Urothelium cell line (cell line): ENCODE data around the gene ATP2B1.

ENCODE experiments used
- DNase-seq: peaks from one replicate; pipeline ENCODE4 v3.0.0; 2011; ENCODE audit warnings: low spot score, mixed read lengths
- FAIRE-seq: peaks from 2 replicates; lab custom pipeline; 2011; peaks lifted over from hg19 to GRCh38; lab: Jason Lieb, UNC

The ATP2B1 gene

DNA sequence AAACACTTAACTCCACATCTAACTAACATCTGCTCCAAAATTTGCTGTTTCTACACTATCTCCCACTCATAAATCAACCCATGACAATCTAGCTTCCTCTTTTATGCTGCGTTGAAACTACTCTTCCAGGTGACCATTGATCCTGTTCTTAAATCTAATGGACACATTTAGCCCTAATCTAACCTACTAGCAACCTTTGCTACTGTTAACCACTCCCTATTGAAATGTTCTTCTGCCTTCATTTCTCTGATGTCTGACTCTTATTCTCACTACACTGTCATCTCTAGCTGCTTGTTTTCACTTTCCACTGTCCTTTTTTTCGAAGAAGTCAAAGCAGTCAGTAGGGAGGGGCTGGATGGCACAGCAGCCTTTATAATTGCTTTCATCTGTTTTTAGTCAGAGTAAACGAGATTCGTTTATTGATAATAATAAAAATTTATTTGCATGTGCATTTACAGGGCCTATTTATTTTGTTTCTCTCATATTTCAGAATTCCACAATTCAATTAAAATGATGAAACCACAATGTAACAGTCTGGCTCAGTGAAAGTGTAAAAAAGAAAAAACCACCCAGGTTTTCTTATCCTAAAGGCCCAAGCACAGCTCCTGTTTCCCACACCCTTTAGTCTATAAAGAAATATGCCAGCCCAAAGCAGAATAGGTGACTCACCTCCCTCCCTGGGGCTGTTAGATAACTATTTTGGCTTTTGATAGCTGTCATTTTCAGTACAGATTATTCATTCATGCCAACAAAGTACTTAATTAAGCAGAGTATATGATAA, 44.9 kb downstream of the ATP2B1 start:
- FAIRE-seq: no peak
- DNase-seq: peak; percentile 1

GRCh38 chr12:89662623-89663022, 46.0 kb downstream of the ATP2B1 start:
- no peak for DNase-seq
- no peak for FAIRE-seq

DNA sequence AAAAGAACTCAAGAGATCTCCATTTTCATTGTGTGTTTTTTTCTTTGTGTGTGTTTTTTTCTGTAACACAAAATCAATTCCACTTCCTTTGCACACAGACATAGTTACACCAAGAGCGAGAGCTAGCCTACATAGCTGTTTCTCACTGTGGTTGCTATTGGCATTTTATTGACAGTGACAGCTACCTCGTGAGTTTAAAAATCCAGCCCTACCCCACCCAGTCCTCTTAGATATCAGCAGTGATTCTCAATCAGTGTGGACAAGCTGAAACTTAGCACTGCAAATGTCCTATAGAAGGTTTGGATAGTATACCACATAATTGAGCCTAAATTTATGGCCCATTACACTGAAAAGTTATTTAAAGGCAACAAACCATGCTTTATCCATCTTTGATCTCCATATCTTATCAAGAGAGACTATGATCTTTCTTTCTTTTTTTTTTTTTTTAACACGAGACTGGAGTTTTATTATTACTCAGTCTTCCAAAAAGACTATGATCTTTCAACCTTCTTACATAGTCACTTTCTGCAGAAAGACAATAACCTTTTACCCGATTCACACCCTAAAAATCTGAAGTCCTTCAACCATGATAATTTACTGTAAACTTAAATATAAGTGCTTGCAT, 46.8 kb downstream of the ATP2B1 start:
- FAIRE-seq (no peak), DNase-seq (no peak)

GRCh38 chr12:89657739-89658138, 50.9 kb downstream of the ATP2B1 start:
- DNase-seq: no peak
- no peak for FAIRE-seq

GRCh38 chr12:89657066-89657465, 51.6 kb downstream of the ATP2B1 start:
- FAIRE-seq (no peak), DNase-seq (no peak)

DNA sequence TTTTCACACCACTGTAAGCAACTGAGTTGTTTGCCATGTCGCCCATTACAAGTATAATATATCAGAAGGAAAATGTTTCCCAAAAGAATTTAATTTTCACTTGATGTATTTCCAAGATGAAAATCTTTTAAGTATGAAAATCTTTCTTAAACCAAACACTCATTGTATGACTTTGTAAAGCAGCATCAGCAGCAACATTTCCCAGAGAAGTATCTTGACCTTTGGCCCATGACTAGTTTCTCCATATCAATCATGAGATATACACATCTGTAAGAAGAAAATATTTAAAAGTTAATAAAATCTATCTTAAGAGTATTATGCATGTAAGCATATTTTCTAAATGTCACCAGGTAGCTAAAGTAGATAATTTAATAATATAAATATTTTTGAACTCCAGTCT, 52.8 kb downstream of the ATP2B1 start:
- no peak for DNase-seq
- no peak for FAIRE-seq

- FAIRE-seq (no peak), DNase-seq (no peak)
Measured at GRCh38 chr12:89651192-89651591, 57.4 kb downstream of the ATP2B1 start.

GRCh38 chr12:89650239-89650638, 58.4 kb downstream of the ATP2B1 start:
- DNase-seq (no peak), FAIRE-seq (no peak)

GRCh38 chr12:89649820-89650219, 58.8 kb downstream of the ATP2B1 start:
- DNase-seq (no peak), FAIRE-seq (no peak)

GRCh38 chr12:89649139-89649538, 59.5 kb downstream of the ATP2B1 start:
- no peak for FAIRE-seq
- DNase-seq: no peak

DNA sequence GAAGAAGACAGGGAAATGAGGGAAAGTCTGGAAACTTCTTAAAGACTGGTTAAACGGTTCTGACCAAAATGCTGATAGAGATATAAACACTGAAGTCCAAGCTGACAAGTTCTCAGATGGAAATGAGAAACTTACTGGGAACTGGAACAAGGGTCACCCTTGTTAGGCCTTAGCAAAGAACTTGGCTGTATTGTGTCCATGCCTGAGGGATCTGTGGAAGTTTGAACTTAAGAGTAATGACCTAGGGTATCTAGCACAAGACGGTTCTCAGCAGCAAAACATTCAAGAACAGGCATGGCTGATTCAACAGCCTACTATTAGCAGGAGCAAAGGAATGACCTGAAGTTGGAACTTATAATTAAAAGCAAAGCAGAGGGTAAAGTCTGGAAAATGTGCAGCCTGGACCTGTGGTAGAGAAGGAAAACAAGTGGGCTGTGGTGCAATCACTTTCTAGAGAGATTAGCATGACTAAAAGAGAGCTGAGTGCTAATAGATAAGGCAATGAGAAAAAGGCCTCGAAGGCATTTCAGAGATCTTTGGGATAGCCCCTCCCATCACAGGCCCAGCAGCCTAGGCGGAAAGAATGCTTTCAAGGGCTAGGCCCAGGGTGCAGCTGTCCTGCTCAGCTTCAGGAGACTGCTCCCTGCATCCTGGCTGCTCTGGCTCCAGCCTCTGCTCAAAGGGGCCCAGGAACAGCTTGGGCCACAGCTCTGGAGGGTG, 60.3 kb downstream of the ATP2B1 start:
- DNase-seq (no peak), FAIRE-seq (no peak)

GRCh38 chr12:89645434-89645833, 63.2 kb downstream of the ATP2B1 start:
- no peak for DNase-seq
- no peak for FAIRE-seq

DNA sequence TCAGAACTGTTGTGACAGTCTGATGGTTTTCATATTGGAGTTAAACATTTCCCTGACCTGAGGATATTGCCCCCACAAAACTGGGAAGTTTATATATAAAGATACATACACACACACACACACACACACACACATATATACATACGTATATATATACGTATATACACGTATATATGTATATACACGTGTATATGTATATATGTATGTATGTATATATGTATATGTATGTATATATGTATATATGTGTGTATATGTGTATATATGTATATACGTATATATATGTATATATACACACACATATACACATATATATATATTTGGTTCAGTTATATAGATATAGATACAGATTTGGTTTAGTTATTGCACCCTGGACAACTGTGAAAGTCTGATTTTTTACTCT, 65.7 kb downstream of the ATP2B1 start:
- DNase-seq: no peak
- FAIRE-seq: no peak

DNA sequence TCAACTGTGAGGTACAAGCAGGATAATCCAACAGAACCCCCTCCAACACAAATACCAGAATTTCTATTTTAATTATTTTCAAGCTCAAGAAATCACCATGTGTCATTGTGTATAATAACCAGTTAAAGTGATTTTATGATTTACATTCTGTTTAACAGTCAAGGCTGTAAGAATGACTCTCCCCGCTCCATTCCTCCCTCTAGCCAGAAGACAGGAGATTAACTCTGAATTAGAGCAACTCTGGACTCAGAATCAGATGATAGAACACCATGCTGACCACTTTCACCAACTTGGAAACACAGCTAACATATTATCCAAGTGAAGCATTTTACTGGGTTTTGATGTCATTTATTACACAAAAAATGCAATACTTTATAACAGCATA, 71.9 kb downstream of the ATP2B1 start:
- FAIRE-seq: no peak
- DNase-seq: no peak

DNA sequence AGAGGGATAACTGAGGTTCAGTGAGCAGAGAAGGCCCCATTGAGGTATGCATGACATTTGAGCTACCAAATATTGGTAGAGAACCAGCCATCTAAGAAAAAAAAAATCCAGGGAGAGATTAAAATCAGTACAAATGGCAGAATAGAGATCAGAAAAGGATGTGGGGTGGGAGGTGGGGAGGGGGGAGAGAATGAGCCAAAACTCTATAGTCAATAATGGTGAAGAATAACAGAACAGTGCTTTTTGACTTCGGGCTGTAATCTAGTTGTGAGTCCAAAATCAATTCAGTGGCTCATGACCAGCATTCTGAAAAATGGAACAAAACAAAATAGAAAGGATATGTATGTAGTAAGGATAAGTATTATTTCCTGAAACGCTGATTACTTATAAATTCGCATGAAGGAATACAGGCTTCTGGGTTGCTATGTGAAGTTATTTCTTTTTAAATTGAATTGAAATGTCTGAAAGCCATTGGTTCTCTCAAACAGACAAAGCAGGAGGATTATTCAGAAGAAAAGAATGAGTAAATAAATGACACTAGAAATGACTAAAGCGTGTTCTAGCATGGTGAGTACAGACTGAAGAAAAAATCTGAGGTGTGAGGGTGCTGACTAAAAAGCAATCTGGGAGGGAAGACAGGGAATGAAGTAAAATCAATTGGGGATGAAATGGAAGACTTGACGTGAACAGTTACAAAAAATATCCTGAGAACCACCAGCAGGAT, 72.4 kb downstream of the ATP2B1 start:
- FAIRE-seq (no peak), DNase-seq (no peak)

- DNase-seq (no peak), FAIRE-seq (no peak)
Measured at GRCh38 chr12:89634508-89634907, 74.1 kb downstream of the ATP2B1 start.

- DNase-seq (no peak), FAIRE-seq (no peak)
Measured at GRCh38 chr12:89632778-89633177, 75.9 kb downstream of the ATP2B1 start.

DNA sequence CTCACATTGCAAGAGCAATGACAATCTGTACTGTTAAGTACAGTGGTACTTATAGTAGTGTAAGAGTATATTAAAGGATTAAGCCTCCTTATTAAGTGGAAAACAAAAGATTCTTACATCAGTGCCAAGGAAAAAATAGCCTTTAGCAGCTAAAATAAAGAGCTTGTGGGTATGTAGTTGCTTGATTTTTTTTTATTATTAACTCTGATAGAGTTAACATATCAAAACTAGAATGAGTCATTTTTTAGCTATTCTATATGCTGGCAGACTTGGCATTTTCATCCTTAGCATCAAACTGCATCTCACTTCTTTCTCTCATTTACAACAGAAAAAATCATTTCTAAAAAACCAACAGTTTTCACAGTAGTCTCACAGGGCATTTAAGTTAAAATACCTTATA, 86.5 kb downstream of the ATP2B1 start:
- FAIRE-seq (no peak), DNase-seq (no peak)

DNA sequence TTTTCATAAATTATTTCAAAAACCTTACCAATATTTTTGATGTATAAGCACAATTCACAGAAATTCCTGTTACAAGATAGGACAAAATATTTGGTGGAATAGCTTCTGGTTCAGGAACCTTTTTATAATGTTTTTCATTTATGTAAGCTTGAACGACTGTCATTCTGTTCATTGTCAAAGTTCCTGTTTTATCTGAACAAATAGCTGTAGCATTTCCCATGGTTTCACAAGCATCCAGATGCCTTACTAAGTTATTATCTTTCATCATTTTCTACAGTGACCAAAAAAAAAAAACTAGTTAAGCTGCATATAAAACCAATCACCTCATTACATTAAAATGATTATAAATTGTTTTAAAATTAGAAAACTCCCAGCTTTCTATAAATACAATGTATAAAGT, 87.1 kb downstream of the ATP2B1 start:
- FAIRE-seq: no peak
- DNase-seq: no peak

DNA sequence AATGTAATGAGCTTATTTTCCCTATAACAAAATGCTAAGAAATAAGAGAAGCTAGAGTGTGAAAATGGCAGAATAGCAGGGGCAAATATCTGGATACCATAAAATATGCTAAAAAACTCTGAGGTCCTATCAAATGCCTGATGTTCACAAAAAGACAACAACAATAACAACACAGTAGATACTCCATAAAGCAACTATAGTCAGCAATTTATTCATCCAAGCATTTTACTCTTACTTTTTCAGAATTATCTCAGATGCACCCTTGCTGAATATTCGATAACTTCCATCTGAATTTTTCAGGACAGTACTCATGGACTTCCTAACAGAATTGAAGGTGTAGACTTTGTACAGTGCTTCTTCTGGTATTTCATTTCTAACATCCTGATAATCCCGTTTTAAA, 88.9 kb downstream of the ATP2B1 start:
- no peak for DNase-seq
- FAIRE-seq: no peak

DNA sequence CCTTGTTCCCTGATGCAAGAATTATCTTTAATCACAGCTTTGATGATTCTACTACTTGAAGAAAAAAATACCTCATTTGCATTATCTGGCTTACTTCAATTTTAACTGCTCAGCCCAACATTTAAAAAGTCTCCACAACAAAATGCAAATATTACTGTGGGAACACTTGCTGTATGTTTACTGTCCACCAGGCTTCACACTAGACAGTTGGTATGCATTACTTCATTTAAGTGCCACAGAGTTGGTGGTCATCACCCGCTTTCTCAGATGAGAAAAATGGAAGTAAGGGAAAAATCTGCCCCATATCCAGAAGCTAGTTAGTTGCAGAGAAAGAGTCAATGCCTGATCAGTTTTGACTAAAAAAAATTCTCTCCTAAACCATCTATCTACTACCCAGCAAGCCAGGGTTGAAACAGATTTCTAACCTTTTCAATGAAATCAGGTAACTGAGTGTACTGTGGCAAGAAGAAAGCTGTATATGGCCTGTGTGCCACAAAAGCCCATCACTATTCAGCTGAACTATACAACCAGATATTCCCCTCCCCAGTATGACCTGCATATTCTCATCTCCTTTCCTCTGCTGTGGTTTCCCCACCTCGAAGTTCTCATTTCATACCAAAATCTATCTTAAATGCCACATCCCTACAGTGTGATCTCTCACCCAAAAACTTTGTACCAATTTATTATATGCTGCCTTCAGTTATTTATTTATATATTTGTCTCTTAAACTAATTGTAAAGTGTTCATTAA, 90.3 kb downstream of the ATP2B1 start:
- no peak for DNase-seq
- no peak for FAIRE-seq
